GM12801 (cell line): ENCODE data around the gene GRIP2.

ENCODE experiments used
- TF ChIP-seq, protein P1 (sequence below): IDR thresholded peaks from one replicate; pipeline ENCODE4 v1.5.1; 2011; ENCODE audit warnings: control low read depth; ENCODE audit not compliant: insufficient read length; ENCODE audit errors: extremely low read depth

Gene GRIP2

DNA sequence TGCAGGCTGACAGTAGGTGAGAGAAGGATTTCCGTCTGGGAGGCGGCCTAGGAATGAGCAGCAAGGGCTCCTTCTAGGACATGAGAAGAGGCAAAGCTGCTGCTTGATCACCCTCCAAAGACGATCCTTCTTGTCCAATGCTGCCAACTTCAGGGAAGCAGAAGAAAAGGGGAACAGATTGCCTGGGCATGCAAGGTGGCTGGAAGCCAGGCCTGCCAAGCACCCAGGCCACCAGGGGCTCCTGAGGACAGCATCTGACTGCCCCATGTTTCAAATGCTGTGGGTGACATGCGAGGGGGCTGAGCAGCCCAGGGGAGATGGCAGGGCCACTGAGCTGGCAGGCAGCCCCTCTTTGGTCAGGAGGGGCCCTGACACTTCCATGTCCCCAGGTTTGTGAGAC lies 3.3 kb upstream of the GRIP2 start:
- TF ChIP-seq, protein P1, sequence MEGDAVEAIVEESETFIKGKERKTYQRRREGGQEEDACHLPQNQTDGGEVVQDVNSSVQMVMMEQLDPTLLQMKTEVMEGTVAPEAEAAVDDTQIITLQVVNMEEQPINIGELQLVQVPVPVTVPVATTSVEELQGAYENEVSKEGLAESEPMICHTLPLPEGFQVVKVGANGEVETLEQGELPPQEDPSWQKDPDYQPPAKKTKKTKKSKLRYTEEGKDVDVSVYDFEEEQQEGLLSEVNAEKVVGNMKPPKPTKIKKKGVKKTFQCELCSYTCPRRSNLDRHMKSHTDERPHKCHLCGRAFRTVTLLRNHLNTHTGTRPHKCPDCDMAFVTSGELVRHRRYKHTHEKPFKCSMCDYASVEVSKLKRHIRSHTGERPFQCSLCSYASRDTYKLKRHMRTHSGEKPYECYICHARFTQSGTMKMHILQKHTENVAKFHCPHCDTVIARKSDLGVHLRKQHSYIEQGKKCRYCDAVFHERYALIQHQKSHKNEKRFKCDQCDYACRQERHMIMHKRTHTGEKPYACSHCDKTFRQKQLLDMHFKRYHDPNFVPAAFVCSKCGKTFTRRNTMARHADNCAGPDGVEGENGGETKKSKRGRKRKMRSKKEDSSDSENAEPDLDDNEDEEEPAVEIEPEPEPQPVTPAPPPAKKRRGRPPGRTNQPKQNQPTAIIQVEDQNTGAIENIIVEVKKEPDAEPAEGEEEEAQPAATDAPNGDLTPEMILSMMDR = no peak

DNA sequence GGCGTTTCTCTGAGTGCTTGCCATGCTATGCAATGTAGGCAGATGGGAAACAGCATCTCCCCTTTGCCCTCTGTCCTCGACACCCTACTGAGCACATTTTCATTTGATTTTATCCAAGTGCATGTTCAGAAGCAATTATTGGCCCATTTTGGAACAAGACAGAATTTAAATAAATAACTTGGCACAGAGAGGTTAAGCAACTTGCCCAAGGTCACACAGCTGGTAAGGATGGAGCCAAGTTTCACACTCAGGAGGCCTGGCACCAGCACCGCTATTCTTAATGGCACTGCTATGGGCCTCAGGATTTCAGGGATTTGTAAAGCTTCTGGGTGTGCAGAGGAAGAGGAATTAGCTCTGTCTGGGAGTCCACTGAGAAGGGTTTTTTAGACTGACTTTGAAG lies 2.5 kb upstream of the GRIP2 start:
- TF ChIP-seq, protein P1 = no peak

DNA sequence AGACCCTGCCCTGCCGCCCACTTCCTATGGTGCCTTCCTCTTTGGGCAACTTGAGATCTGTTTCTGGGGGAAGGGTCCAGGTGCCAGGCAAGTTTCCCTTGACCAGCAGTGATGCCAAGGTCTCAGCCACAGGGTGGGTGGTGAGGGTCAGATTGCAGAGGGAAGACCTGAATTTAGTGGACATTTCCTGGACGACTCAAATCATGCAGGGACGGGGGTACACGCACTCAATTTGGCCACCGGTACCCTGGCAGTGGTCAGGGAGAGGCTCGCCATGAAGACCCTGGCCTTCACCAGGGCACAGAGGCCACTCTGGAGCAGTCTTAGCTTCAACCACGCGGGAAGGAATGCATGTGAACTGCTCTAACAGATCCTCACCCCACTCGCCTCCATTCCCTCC lies 1.5 kb upstream of the GRIP2 start:
- TF ChIP-seq, protein P1 = no peak

DNA sequence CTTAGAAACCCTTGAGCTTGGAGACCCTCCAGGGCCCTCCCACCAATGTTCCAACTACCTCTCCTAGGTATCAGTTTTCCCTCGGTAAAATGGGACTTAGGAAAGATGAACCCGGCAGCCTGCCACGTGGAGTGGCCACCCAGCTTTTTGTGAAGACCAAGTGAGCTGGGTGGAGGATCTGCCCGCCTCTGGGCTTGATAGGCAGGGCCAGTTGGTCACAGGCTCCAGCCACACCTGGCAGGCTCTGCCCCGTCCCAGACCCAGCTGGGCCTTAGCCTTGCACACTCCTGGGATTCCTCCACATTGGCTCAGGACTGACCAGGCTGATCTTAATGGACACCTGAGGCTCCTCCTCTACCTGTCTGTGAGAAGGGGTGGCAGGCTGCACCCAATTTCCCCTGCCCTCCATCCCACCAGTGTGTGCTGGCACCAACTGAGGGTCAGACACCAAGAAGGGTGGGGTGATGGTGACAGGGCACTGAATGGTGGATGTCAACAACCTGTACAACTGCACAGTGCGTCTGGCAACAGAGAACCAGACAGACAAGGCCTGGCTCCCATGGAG lies 761 bp upstream of the GRIP2 start:
- TF ChIP-seq, protein P1 = no peak

DNA sequence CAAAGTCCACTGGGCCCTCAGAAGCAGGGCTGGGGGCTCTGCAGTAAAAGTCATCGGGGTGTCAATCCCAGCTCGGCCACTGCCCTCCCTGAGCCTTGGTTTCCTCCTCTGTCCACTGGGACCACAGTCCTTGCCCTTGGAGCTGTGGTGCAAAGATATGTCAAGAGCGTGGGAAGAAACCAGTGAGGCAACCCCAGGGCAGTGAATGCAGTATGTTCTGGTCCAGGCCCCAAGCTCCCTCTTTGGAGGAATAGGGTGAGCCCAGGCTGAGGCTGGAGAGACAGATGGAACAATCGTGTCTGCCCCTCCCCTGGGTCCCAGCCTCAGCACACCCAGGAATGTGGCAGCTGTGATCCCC lies 779 bp downstream of the GRIP2 start:
- TF ChIP-seq, protein P1 = no peak

DNA sequence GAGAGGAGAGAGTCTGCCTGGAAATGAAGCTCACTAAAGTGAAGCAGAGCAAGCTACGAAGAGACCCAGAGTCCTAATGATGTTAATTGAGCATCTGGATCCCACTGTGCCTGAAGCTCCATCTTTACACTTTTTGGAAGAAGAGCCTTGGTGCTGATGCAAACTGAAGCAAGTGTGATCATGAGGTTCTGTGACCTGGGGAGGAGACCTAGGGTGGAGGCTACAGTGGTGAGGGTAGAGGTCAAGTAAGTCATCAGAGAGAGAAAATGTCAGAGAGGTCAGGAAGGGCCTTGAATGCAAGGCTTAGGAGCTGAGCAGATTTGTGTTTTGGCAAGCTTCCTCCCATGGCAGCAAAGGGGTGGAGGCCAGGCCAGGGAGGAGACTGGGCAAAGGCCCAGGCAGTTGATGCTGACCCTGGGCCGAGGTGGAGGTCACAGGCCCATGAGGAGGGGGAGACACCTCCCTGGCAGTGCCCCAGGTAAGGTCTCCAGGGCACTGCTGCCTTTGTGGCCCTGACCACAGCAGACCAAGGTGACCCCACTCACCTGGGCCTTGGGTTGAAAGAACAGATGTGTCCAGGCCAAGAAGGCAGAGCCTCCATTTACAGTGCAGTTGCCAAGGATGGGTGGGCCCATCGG lies 1.6 kb downstream of the GRIP2 start:
- TF ChIP-seq, protein P1 = no peak

DNA sequence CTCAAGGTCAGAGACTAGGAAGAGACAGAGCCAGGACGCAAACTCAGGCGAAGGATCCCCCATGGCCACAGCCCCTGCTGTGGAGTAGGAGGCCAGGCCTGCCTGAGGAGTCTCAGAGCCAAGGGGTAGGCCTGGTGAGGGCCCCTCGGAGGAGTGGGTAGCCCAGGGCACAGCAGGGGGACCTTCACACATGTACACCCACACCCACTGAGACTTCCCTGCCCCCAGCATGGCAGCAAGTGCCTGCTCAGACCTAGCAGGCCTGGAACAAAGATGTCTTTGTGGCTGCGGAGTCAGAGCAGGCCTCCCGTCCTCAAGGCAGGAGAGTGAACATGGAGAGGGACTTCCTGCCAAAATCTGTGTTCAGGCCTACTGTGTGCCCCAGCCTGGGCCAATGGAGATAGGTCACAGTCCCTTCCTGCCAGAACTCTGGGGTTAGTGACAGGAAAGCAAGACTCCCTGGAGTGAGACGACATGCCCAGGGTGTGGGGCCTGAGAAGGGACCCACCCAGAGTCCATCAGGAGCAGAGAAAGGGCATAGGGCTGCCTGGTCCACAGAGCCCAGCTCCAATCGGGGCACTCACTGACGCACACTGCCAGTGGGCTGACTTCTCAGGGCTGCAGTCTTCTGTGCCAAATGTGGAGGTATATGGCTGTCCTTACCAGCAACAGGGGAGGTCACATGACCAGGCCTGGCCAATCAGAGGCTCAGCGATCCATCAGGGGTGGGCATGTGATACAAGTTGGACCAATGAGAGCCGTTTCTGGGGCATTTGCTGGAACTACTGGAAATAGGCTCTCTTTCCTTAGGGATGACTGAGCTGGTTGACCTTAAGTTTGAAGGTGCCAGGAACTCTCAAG lies 2.3 kb downstream of the GRIP2 start:
- TF ChIP-seq, protein P1 = no peak
